Measurements from ENCODE around the gene AMELY.
A peak's percentile ranks its signal among the peaks of the same experiment; 100 is the strongest.
"Not testable (repeated sequence)": the region's sequence is repeated elsewhere in the genome, so short reads cannot be mapped to it uniquely, and the experiment has no call there.

AMELY gene

DNA sequence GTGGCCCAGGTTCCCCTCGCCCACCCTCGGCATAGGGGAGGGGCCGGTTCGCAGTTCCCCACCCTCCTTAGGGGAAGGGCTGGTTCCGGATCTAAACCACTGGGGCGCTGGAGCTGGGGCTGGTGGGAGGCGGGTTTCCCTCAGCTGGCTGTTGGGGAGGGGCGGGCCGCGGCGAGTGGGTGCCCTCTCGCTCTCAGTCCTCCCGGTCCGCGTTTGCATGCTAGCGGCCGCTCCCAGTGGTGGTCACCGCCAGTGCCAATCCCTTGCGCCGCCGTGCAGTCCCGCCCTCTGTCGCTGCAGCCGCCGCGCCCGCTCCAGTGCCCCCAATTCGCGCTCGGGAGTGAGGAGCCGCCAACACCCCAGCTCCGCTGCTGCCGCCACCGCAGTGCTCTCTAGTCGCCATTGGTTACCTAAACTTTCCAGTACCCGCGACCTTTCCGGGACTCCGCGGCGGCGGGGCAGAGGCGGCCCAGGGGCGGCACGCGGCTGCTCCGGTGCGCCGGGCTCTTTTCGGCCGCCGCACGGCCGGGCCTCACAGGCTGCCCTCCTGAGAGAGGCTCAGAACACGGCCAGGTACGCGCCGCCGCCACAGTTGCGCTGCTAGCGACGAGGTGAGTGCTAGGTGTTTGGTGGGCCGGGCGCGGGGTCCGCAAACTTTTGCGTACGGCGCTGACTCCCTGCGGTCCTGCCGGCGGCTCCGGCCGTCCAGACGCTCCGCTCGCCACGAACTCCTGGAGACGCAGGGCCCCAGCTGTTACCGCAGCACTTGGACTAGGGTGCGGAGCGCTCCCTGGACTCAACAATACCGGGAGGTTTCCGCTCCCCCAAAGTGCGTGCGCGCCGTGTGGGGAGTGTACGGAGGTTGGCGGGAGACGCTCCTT is 940 bp downstream of the AMELY start, which contains the start of gene TBL1Y:
Gene TBL1Y, plus strand, starts transcription at position 326 of the 881 bp plus-strand sequence. CDS start 114,388 bp downstream, outside the sequence.
- no CpG with 5 or more reads among the region's 91 CpGs for WGBS (ENCODE audit: insufficient coverage, insufficient read length)

GRCh38 chrY:6909856-6910255 is 1.7 kb downstream of the AMELY start:
- DNase-seq (ENCODE audit: low read depth, low spot score), result no peak
- H3K4me3 ChIP-seq (ENCODE audit: low read length), result peak overlapping the region; percentile 51; the same call in 1 of the 2 replicates
- H3K36me3 ChIP-seq (ENCODE audit: control insufficient read depth, insufficient read depth, low read length), result no peaks in the 10 kb centered on the region
- no peaks in the 10 kb centered on the region; the same call in 1 of the 2 replicates for H3K27me3 ChIP-seq (ENCODE audit: control insufficient read depth, insufficient read depth, low read length)
- H3K27ac ChIP-seq (ENCODE audit: low read length), result no peak overlapping the region
- H3K9me3 ChIP-seq (ENCODE audit: control insufficient read depth, insufficient read depth, low read length), result no peaks in the 10 kb centered on the region
- no peaks in the 10 kb centered on the region for H3K4me1 ChIP-seq (ENCODE audit: control insufficient read depth, insufficient read depth, low read length)
- WGBS (ENCODE audit: insufficient coverage, insufficient read length), result no CpG with 5 or more reads among the region's 14 CpGs

More for the DNA sequence above, 940 bp downstream of the AMELY start, which contains the start of gene TBL1Y:
- Histone ChIP-seq H3K4me3 (ENCODE audit: low read length) (peak within 1 kb of the TSS; percentile 51), H3K4me1 (ENCODE audit: control insufficient read depth, insufficient read depth, low read length) (no peaks in the 10 kb centered on the region), H3K27ac (ENCODE audit: low read length) (no peak within 1 kb of the TSS), H3K27me3 (ENCODE audit: control insufficient read depth, insufficient read depth, low read length) (no peaks in the 10 kb centered on the region; the same call in 1 of the 2 replicates), H3K36me3 (ENCODE audit: control insufficient read depth, insufficient read depth, low read length) (no peaks in the 10 kb centered on the region), H3K9me3 (ENCODE audit: control insufficient read depth, insufficient read depth, low read length) (no peaks in the 10 kb centered on the region)
- no peak for DNase-seq (ENCODE audit: low read depth, low spot score)

DNA sequence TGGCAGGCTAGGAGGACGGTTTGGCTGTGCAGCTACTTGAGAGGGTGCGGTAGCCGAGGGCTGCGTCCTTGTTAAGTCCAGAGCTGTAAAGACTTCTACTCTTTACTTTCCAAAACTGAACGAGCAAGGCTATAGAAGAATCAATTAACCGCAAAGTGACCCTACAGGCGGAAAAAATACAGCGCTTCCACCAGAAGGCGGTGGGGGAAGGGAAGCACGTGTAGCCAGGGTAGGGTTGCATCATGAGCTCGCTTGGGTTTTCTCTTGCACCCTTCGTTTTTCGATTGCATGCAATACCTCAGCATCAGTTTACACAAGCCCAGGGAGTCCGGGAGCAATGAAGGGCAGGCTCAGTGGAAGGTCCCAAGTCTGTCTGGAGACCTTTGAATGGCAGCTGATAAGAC is 2.4 kb downstream of the AMELY start:
- WGBS (ENCODE audit: insufficient coverage, insufficient read length), result no CpG with 5 or more reads among the region's 14 CpGs
- Histone ChIP-seq H3K36me3 (ENCODE audit: control insufficient read depth, insufficient read depth, low read length) (no peaks in the 10 kb centered on the region), H3K9me3 (ENCODE audit: control insufficient read depth, insufficient read depth, low read length) (no peaks in the 10 kb centered on the region), H3K27ac (ENCODE audit: low read length) (no peak overlapping the region), H3K4me3 (ENCODE audit: low read length) (no peak overlapping the region), H3K4me1 (ENCODE audit: control insufficient read depth, insufficient read depth, low read length) (no peaks in the 10 kb centered on the region), H3K27me3 (ENCODE audit: control insufficient read depth, insufficient read depth, low read length) (no peaks in the 10 kb centered on the region; the same call in 1 of the 2 replicates)
- no peak for DNase-seq (ENCODE audit: low read depth, low spot score)

GRCh38 chrY:6908021-6908420 is 3.5 kb downstream of the AMELY start:
- H3K27me3 ChIP-seq (ENCODE audit: control insufficient read depth, insufficient read depth, low read length); H3K4me3 ChIP-seq (ENCODE audit: low read length); DNase-seq (ENCODE audit: low read depth, low spot score); H3K4me1 ChIP-seq (ENCODE audit: control insufficient read depth, insufficient read depth, low read length); H3K36me3 ChIP-seq (ENCODE audit: control insufficient read depth, insufficient read depth, low read length); H3K27ac ChIP-seq (ENCODE audit: low read length); H3K9me3 ChIP-seq (ENCODE audit: control insufficient read depth, insufficient read depth, low read length): not testable (repeated sequence)
- WGBS (ENCODE audit: insufficient coverage, insufficient read length), result no CpG with 5 or more reads among the region's 6 CpGs

GRCh38 chrY:6907591-6907990 is 4.0 kb downstream of the AMELY start:
- whole genome bisulfite sequencing (ENCODE audit: insufficient coverage, insufficient read length), result no CpG with 5 or more reads among the region's 1 CpG
- Histone ChIP-seq H3K9me3 (ENCODE audit: control insufficient read depth, insufficient read depth, low read length) (no peaks in the 10 kb centered on the region), H3K4me3 (ENCODE audit: low read length) (no peak overlapping the region), H3K27ac (ENCODE audit: low read length) (no peak overlapping the region), H3K27me3 (ENCODE audit: control insufficient read depth, insufficient read depth, low read length) (no peaks in the 10 kb centered on the region; the same call in 1 of the 2 replicates), H3K4me1 (ENCODE audit: control insufficient read depth, insufficient read depth, low read length) (no peaks in the 10 kb centered on the region), H3K36me3 (ENCODE audit: control insufficient read depth, insufficient read depth, low read length) (no peaks in the 10 kb centered on the region)
- no peak for DNase-seq (ENCODE audit: low read depth, low spot score)

DNA sequence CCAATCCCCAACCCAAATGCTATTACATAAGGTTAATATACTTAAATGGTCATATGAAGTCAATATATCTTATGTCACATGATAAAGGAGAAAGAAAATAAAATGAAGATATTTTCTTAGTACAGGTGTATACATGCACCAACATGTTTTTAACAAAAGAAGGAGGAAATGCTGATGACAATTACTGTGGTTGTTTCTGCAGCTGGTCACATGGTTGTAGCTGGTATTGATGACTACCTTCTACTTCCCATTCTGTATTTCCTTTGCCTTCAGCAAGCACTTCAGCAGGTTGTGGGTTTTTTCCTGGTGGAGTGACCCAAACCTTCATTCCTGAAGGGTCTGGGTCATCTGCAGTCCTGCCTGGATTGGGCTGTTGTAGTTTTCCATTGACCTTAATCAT is 9.4 kb downstream of the AMELY start:
- H3K27ac ChIP-seq (ENCODE audit: low read length); H3K4me3 ChIP-seq (ENCODE audit: low read length); H3K9me3 ChIP-seq (ENCODE audit: control insufficient read depth, insufficient read depth, low read length); H3K4me1 ChIP-seq (ENCODE audit: control insufficient read depth, insufficient read depth, low read length); DNase-seq (ENCODE audit: low read depth, low spot score); H3K27me3 ChIP-seq (ENCODE audit: control insufficient read depth, insufficient read depth, low read length); H3K36me3 ChIP-seq (ENCODE audit: control insufficient read depth, insufficient read depth, low read length): not testable (repeated sequence)

DNA sequence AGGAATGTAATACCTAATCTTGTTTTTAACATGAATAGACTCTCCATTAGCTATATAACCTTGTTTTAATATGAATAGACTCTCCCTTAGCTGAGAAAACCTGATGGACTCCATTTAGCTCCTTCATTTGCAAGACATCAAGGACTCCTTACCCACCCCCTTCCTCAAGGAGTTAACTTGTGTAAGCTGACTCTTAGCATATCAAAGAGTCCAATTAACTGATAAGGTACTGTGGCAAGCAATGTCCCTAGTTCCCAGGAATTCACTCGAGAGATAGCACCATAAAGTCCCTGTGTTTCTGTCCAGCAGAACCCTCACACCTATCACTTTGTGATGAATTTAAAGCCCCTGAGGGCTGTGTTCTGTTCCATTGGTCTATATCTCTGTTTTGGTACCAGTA is 16.3 kb downstream of the AMELY start:
- Histone ChIP-seq H3K4me3 (ENCODE audit: low read length) (no peak overlapping the region), H3K36me3 (ENCODE audit: control insufficient read depth, insufficient read depth, low read length) (no peaks in the 10 kb centered on the region), H3K9me3 (ENCODE audit: control insufficient read depth, insufficient read depth, low read length) (no peaks in the 10 kb centered on the region), H3K27ac (ENCODE audit: low read length) (no peak overlapping the region), H3K4me1 (ENCODE audit: control insufficient read depth, insufficient read depth, low read length) (peaks cover 1% of the 10 kb centered on the region; the same call in 1 of the 2 replicates), H3K27me3 (ENCODE audit: control insufficient read depth, insufficient read depth, low read length) (peaks cover 42% of the 10 kb centered on the region; the same call in 1 of the 2 replicates)
- WGBS (ENCODE audit: insufficient coverage, insufficient read length), result no CpG with 5 or more reads among the region's 1 CpG
- no peak for DNase-seq (ENCODE audit: low read depth, low spot score)

- Histone ChIP-seq H3K4me3 (ENCODE audit: low read length) (no peak overlapping the region), H3K9me3 (ENCODE audit: control insufficient read depth, insufficient read depth, low read length) (no peaks in the 10 kb centered on the region), H3K36me3 (ENCODE audit: control insufficient read depth, insufficient read depth, low read length) (no peaks in the 10 kb centered on the region), H3K27me3 (ENCODE audit: control insufficient read depth, insufficient read depth, low read length) (peaks cover 42% of the 10 kb centered on the region; the same call in 1 of the 2 replicates), H3K27ac (ENCODE audit: low read length) (no peak overlapping the region), H3K4me1 (ENCODE audit: control insufficient read depth, insufficient read depth, low read length) (peaks cover 1% of the 10 kb centered on the region; the same call in 1 of the 2 replicates)
- WGBS (ENCODE audit: insufficient coverage, insufficient read length), result no CpG with 5 or more reads among the region's 3 CpGs
- no peak for DNase-seq (ENCODE audit: low read depth, low spot score)
Measured at GRCh38 chrY:6894496-6894895, 17.1 kb downstream of the AMELY start.

DNA sequence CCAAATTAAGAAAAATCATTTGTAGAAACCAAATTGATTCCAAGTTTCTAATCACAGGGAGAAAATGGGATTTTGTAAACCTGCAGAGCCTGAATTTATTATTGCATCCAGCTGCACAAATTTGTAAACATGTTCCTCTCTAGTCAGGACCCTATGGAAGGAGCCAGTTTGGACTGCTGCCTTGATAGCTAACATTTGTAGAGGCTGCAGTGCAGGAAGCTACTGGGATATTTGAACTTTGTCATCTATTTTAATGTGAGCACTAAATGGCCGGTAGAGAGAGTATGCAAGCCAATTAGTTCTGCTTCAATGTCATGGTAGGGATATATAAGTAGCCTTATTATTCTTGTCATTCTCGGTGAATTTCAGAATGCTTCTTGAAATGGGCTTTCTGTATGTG is 62.2 kb downstream of the AMELY start:
- no peak overlapping the region for H3K4me3 ChIP-seq (ENCODE audit: low read length)
- H3K27me3 ChIP-seq (ENCODE audit: control insufficient read depth, insufficient read depth, low read length), result no peaks in the 10 kb centered on the region
- H3K36me3 ChIP-seq (ENCODE audit: control insufficient read depth, insufficient read depth, low read length), result no peaks in the 10 kb centered on the region
- no CpG with 5 or more reads among the region's 2 CpGs for WGBS (ENCODE audit: insufficient coverage, insufficient read length)
- H3K27ac ChIP-seq (ENCODE audit: low read length), result no peak overlapping the region
- no peaks in the 10 kb centered on the region for H3K4me1 ChIP-seq (ENCODE audit: control insufficient read depth, insufficient read depth, low read length)
- H3K9me3 ChIP-seq (ENCODE audit: control insufficient read depth, insufficient read depth, low read length), result no peaks in the 10 kb centered on the region
- no peak for DNase-seq (ENCODE audit: low read depth, low spot score)

GRCh38 chrY:6842650-6843049 is 68.9 kb downstream of the AMELY start:
- H3K27me3 ChIP-seq (ENCODE audit: control insufficient read depth, insufficient read depth, low read length); H3K9me3 ChIP-seq (ENCODE audit: control insufficient read depth, insufficient read depth, low read length); H3K4me3 ChIP-seq (ENCODE audit: low read length); H3K4me1 ChIP-seq (ENCODE audit: control insufficient read depth, insufficient read depth, low read length); DNase-seq (ENCODE audit: low read depth, low spot score); H3K27ac ChIP-seq (ENCODE audit: low read length); H3K36me3 ChIP-seq (ENCODE audit: control insufficient read depth, insufficient read depth, low read length): not testable (repeated sequence)
- WGBS (ENCODE audit: insufficient coverage, insufficient read length), result no CpG with 5 or more reads among the region's 2 CpGs
